HepG2 (cell line): ENCODE data around the gene POU3F1. TPM values are rescaled to one million over a fixed set of nuclear protein-coding genes. Genes with fewer than 3 reads are reported as not detected.

Experiments used
- ATAC-seq: fragments of 200-7000 bp; cut with Tn5 transposase; 3 replicates; pipeline ENCODE4 v1.9.1; 2020; ENCODE audit warnings: mild to moderate bottlenecking, moderate library complexity
- BruUV-seq: library from RNA; stranded (reverse); fragments of 400-500 nt; replicated peaks from 2 replicates; lab custom pipeline; 2021; lab: Mats Ljungman, UMichigan
- CTCF ChIA-PET: fragments of 300-600 bp; formaldehyde crosslinking; extraction: SDS; loops from one replicate; lab custom pipeline; 2021; ENCODE audit warnings: low total read pairs, inconsistent platforms, low intra/inter-chr PET ratio; lab: Yijun Ruan, JAX
- POLR2A ChIA-PET: fragments of 350-600 bp; sonication (Branson Sonifier 250); formaldehyde crosslinking; loops from one replicate; lab custom pipeline; 2020; ENCODE audit warnings: antibody characterized with exemption, inconsistent platforms; lab: Yijun Ruan, JAX
- DNase-seq: peaks from one replicate; pipeline ENCODE4 v3.0.0-alpha.2; 2015; ENCODE audit warnings: low spot score
- FAIRE-seq: peaks from 3 replicates; lab custom pipeline; 2011; peaks lifted over from hg19 to GRCh38; lab: Jason Lieb, UNC
- H2AFZ ChIP-seq: one replicate; pipeline ENCODE4 v1.6.1; 2011; ENCODE audit warnings: low read length, inconsistent platforms
- H3K27ac ChIP-seq: fragments of 300-600 bp; 3 replicates; pipeline ENCODE4 v1.8.0; 2011; ENCODE audit warnings: mixed run types, mild to moderate bottlenecking, mixed read lengths, low read length, inconsistent platforms; ENCODE audit not compliant: insufficient read depth; ENCODE audit errors: extremely low read length
- H3K27me3 ChIP-seq, 2 experiments: fragments of 200-600 bp in 1 of 2; 2 replicates in 1 of 2; 3 replicates in 1 of 2; pipeline versions ENCODE4 v1.6.0 to v1.8.0; 2011; ENCODE audit warnings: low read length in 2 of 2, mild to moderate bottlenecking in 2 of 2, moderate library complexity in 2 of 2, inconsistent platforms in 1 of 2; ENCODE audit not compliant: insufficient read depth in 2 of 2, control insufficient read depth in 1 of 2
- H3K36me3 ChIP-seq, 2 experiments: fragments of 200-600 bp in 1 of 2; replicated peaks in 1 of 2; 2 replicates in 1 of 2; 3 replicates in 1 of 2; pipeline versions ENCODE4 v1.5.1 to v1.8.0; 2011; ENCODE audit warnings: low read length in 2 of 2, inconsistent platforms in 1 of 2; ENCODE audit not compliant: insufficient read depth in 2 of 2, control insufficient read depth in 1 of 2
- H3K4me1 ChIP-seq: 2 replicates; pipeline ENCODE4 v1.5.1; 2012; ENCODE audit warnings: low read length, inconsistent platforms; ENCODE audit not compliant: insufficient read depth
- H3K4me2 ChIP-seq: 2 replicates; pipeline ENCODE4 v1.6.0; 2011; ENCODE audit warnings: low read depth, low read length, inconsistent platforms
- H3K4me3 ChIP-seq, 3 experiments: fragments of 200-600 bp in 1 of 3; sonication (generic), shearing (Covaris generic) in 1 of 3; replicated peaks in 1 of 3; 2 replicates each; pipeline ENCODE4 v1.5.1; 2011 to 2016; ENCODE audit warnings: low read length in 3 of 3, inconsistent platforms in 2 of 3, low read depth in 2 of 3, mild to moderate bottlenecking in 2 of 3, control low read depth in 1 of 3, mixed read lengths in 1 of 3; ENCODE audit not compliant: insufficient read depth in 1 of 3
- H3K79me2 ChIP-seq: one replicate; pipeline ENCODE4 v1.6.1; 2011; ENCODE audit warnings: low read length, inconsistent platforms; ENCODE audit not compliant: insufficient read depth
- H3K9ac ChIP-seq: 2 replicates; pipeline ENCODE4 v1.6.0; 2011; ENCODE audit warnings: mild to moderate bottlenecking, low read depth, low read length, inconsistent platforms; ENCODE audit not compliant: insufficient read depth
- H3K9me3 ChIP-seq: 2 replicates; pipeline ENCODE4 v1.5.1; 2012; ENCODE audit warnings: mild to moderate bottlenecking, low read length
- H4K20me1 ChIP-seq: 2 replicates; pipeline ENCODE4 v1.6.0; 2011; ENCODE audit warnings: inconsistent platforms, mild to moderate bottlenecking, low read length, moderate library complexity; ENCODE audit not compliant: insufficient read depth
- ATF3 ChIP-seq: sonication (generic); formaldehyde crosslinking; IDR thresholded peaks from 2 replicates; pipeline ENCODE4 v1.4.0; 2020; ENCODE audit warnings: missing genetic modification reagents
- EEA1 ChIP-seq: sonication (generic); formaldehyde crosslinking; IDR thresholded peaks from 2 replicates; pipeline ENCODE4 v1.5.1; 2020; ENCODE audit warnings: mild to moderate bottlenecking, missing genetic modification reagents, borderline replicate concordance
- HNF4A ChIP-seq: sonication (generic); formaldehyde crosslinking; IDR thresholded peaks from 2 replicates; pipeline ENCODE4 v1.4.0; 2020; ENCODE audit warnings: missing genetic modification reagents
- KLF6 ChIP-seq: IDR thresholded peaks from 2 replicates; pipeline ENCODE4 v1.8.0; 2016; ENCODE audit warnings: missing biosample characterization, missing genetic modification reagents
- MAX ChIP-seq: IDR thresholded peaks from 2 replicates; pipeline ENCODE4 v1.6.1; 2012; ENCODE audit warnings: inconsistent platforms
- SNAI1 ChIP-seq: sonication (generic); formaldehyde crosslinking; IDR thresholded peaks from 2 replicates; pipeline ENCODE4 v1.5.0; 2020; ENCODE audit warnings: mild to moderate bottlenecking, missing genetic modification reagents, borderline replicate concordance
- ZNF367 ChIP-seq: sonication (generic); formaldehyde crosslinking; IDR thresholded peaks from 2 replicates; pipeline ENCODE4 v1.4.0; 2020; ENCODE audit warnings: missing genetic modification reagents, borderline replicate concordance
- ZNF550 ChIP-seq: sonication (generic); formaldehyde crosslinking; IDR thresholded peaks from 2 replicates; pipeline ENCODE4 v1.4.0; 2020; ENCODE audit warnings: mild to moderate bottlenecking, missing genetic modification reagents, borderline replicate concordance
- ZNF562 ChIP-seq: sonication (generic); formaldehyde crosslinking; IDR thresholded peaks from 2 replicates; pipeline ENCODE4 v1.8.0; 2022; ENCODE audit warnings: missing genetic modification reagents, borderline replicate concordance
- ZNF576 ChIP-seq: sonication (generic); formaldehyde crosslinking; IDR thresholded peaks from 2 replicates; pipeline ENCODE4 v1.4.0; 2020; ENCODE audit warnings: mild to moderate bottlenecking, missing genetic modification reagents
- ZNF710 ChIP-seq: sonication (generic); formaldehyde crosslinking; IDR thresholded peaks from 2 replicates; pipeline ENCODE4 v1.5.0; 2020; ENCODE audit warnings: mild to moderate bottlenecking, missing genetic modification reagents, borderline replicate concordance
- ZNF724P ChIP-seq: sonication (generic); formaldehyde crosslinking; IDR thresholded peaks from 2 replicates; pipeline ENCODE4 v1.8.0; 2022; ENCODE audit warnings: missing genetic modification reagents, borderline replicate concordance
- ZNF749 ChIP-seq: sonication (generic); formaldehyde crosslinking; IDR thresholded peaks from 2 replicates; pipeline ENCODE4 v1.8.0; 2022; ENCODE audit warnings: mild to moderate bottlenecking, missing genetic modification reagents, moderate library complexity, borderline replicate concordance
- ZNF841 ChIP-seq: sonication (generic); formaldehyde crosslinking; IDR thresholded peaks from 2 replicates; pipeline ENCODE4 v1.8.1; 2023; ENCODE audit warnings: missing genetic modification reagents, borderline replicate concordance
- WGBS: methylation state at CpG from one replicate; pipeline ENCODE4 v1.1.6; 2017; ENCODE audit warnings: low lambda C conversion rate; 5-methylcytosine and 5-hydroxymethylcytosine counted together
- in situ Hi-C: cut with HindIII; loops from 2 replicates; pipeline ENCODE4 v1.10.0; 2017; ENCODE audit warnings: low pct_unique_long_range_greater_than_20kb; ENCODE audit not compliant: extremely low pct_ligation_motif_present
- intact Hi-C: fragments of 100-400 bp; cut with micrococcal nuclease; formaldehyde crosslinking; loops from one replicate; pipeline ENCODE4 v1.10.0; 2022; ENCODE audit not compliant: unreplicated experiment
- polyA plus RNA-seq, 8 experiments: library from polyadenylated mRNA; depleted of rRNA in 3 of 8; stranded (reverse) in 7 of 8; unstranded in 1 of 8; fragments of >200 nt; fragmentation: Illumina TruSeq in 4 of 8; extraction: Trizol in 4 of 8; gene quantifications; 2 replicates each; pipeline versions ENCODE4 v1.2.1 to v1.2.3, GENCODE V29; 2011 to 2016; ENCODE audit warnings: low read depth in 4 of 8, missing spikeins in 1 of 8, mixed read lengths in 1 of 8; ENCODE audit not compliant: insufficient read depth in 1 of 8
- total RNA-seq, 5 experiments: library from RNA; depleted of rRNA; stranded (reverse); fragments of >200 nt; fragmentation: Illumina TruSeq; extraction: Trizol; gene quantifications; 2 replicates each; pipeline ENCODE4 v1.2.3, GENCODE V29; 2016; ENCODE audit warnings: low read depth in 1 of 5

POU3F1 gene
- total and polyA plus RNA-seq, 2 of the 13 experiments (the other 11 are each of a cell fraction or from before 2014, with no cell fraction given), result not detected

GRCh38 chr1:38084113-38084512, 37.5 kb upstream of the POU3F1 start:
- DNase-seq (no peak), ATAC-seq (no peak; the same call in 2 of the 3 replicates), FAIRE-seq (no peak)
- no peak overlapping the region for H3K4me2 ChIP-seq
- no peak overlapping the region for H3K27ac ChIP-seq
- H3K36me3 ChIP-seq, result no peaks in the 10 kb centered on the region
- H3K27me3 ChIP-seq, result no peaks in the 10 kb centered on the region
- ChIA-PET POLR2A (no interaction called here), CTCF (no interaction called here)
- H3K9me3 ChIP-seq, result no peaks in the 10 kb centered on the region
- intact Hi-C loops, result no loop called here
- H3K9ac ChIP-seq, result no peak overlapping the region
- WGBS, result 50% methylated on average over 1 of the region's 2 CpGs
- TF ChIP-seq ZNF749, result no peak
- TF ChIP-seq ATF3 (CRISPR knock-in tag), result no peak
- TF ChIP-seq HNF4A (CRISPR knock-in tag), result no peak
- TF ChIP-seq ZNF562, result no peak
- TF ChIP-seq ZNF367 (CRISPR knock-in tag), result no peak
- TF ChIP-seq KLF6 (CRISPR knock-in tag), result no peak
- no peak for TF ChIP-seq SNAI1 (CRISPR knock-in tag)
- TF ChIP-seq EEA1 (CRISPR knock-in tag), result no peak
- no peak for TF ChIP-seq ZNF841
- TF ChIP-seq ZNF710 (CRISPR knock-in tag), result no peak
- TF ChIP-seq ZNF550, result no peak
- no peak for TF ChIP-seq MAX
- TF ChIP-seq ZNF576 (CRISPR knock-in tag), result no peak
- TF ChIP-seq ZNF724P, result no peak
- BruUV-seq, result no TSS peak
- no peak overlapping the region for H2AFZ ChIP-seq
- H3K79me2 ChIP-seq, result no peaks in the 10 kb centered on the region
- H3K4me1 ChIP-seq, result peaks cover 57% of the 10 kb centered on the region
- no peak overlapping the region for H3K4me3 ChIP-seq
- H4K20me1 ChIP-seq, result no peaks in the 10 kb centered on the region
- in situ Hi-C loops, result no loop called here
